Stimulated activated naive CD4-positive, alpha-beta T cell treated with Interleukin-2 at 50 U/mL for 16 hours (primary cell): ENCODE results near the gene MAP4K2.

Experiments
- DNase-seq: peaks from one replicate; lab custom pipeline; 2025; lab: John Stamatoyannopoulos, UW

The MAP4K2 gene

GRCh38 chr11:64736654-64737053 lies 66.4 kb downstream of the MAP4K2 start:
- DNase-seq: no peak

- no peak for DNase-seq
These were observed 67.2 kb downstream of the MAP4K2 start for GRCh38 chr11:64735725-64736259.
